ENCODE results near the gene SFN. TPM values are rescaled to one million over a fixed set of nuclear protein-coding genes. Genes with fewer than 3 reads are reported as not detected.

SFN gene
- total and polyA plus RNA-seq, 2 of the 13 experiments (the other 11 are each of a cell fraction or from before 2014, with no cell fraction given), result 4.3 to 5.6 TPM

DNA sequence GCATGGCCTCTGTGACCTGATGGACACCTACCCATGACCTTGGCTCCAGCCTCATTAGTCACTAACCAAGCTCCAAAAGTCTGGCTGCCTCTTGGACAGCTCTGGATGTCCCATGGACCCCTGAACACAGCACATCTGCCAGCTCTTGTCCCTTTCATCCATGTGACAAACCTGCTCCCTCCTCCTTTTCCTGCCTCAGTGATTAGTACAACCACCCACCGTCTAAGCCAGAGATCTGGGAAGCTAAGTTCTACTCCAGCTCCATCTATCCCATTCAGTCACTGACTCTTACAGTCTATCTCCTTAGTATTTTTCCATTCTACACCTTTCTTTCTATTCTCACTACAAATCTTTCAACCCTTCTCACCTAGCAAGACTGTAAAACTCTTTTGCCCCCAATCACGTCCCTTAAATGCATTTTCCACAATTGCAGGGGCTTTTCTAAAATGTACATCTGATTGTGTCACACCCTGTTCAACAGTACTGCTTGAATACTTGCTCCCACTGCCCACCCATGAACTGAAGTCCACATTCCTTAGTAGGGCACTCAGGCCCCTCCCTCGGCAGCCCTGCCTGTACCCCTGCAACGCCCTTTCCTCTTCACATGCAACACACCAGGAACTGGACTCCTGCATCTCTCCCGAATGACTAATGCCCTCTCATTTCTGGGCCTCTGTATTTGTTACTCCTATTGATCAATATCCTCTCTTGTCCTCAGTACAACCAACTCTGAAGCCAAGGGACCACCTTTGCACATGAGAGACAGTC, 19.9 kb downstream of the SFN start:
- in situ Hi-C loops (cut with HindIII; ENCODE audit: extremely low pct_ligation_motif_present, low pct_unique_long_range_greater_than_20kb), result no loop called here
- H3K27ac ChIP-seq (ENCODE audit: extremely low read length, insufficient read depth, low read length), result peak overlapping the region; percentile 14
- intact Hi-C loops (cut with micrococcal nuclease; ENCODE audit: unreplicated experiment), result no loop called here
- ChIA-PET CTCF (ENCODE audit: low intra/inter-chr PET ratio, low total read pairs) (no interaction called here), POLR2A (interaction anchor here (0.8 to 3.5 kb wide), 7 partner anchors 15 to 55 kb away, joined by 3 to 23 read pairs (median 9); partner anchors contain the start of genes GPATCH3 and NR0B2)
- H3K9ac ChIP-seq (ENCODE audit: insufficient read depth, low read depth, low read length), result no peak overlapping the region
- 67% methylated on average over 5 of the region's 5 CpGs for WGBS (ENCODE audit: low lambda C conversion rate)
- peaks cover 37% of the 10 kb centered on the region for H3K4me1 ChIP-seq (ENCODE audit: insufficient read depth, low read length)
- TF ChIP-seq ZBTB33 (CRISPR knock-in tag; IDR thresholded peaks at IDR 0.05) (peak; percentile 65), ATF3 (CRISPR knock-in tag; IDR thresholded peaks at IDR 0.05) (no peak), SALL1 (CRISPR knock-in tag; IDR thresholded peaks at IDR 0.05) (peak; percentile 34; the same call in 1 of the 2 replicates), SKI (IDR thresholded peaks at IDR 0.05; ENCODE audit: partially characterized antibody) (peak; percentile 27), NAIF1 (CRISPR knock-in tag; IDR thresholded peaks at IDR 0.05; ENCODE audit: borderline replicate concordance) (no peak), HIC2 (CRISPR knock-in tag; IDR thresholded peaks at IDR 0.05; ENCODE audit: low read depth) (no peak), KLF11 (CRISPR knock-in tag; IDR thresholded peaks at IDR 0.05) (no peak), ZSCAN25 (CRISPR knock-in tag; IDR thresholded peaks at IDR 0.05) (peak; percentile 55; the same call in 1 of the 2 replicates), TEAD3 (CRISPR knock-in tag; optimal IDR thresholded peaks at IDR 0.05; ENCODE audit: borderline replicate concordance) (peak; percentile 37)
- TF ChIP-seq, protein P1, sequence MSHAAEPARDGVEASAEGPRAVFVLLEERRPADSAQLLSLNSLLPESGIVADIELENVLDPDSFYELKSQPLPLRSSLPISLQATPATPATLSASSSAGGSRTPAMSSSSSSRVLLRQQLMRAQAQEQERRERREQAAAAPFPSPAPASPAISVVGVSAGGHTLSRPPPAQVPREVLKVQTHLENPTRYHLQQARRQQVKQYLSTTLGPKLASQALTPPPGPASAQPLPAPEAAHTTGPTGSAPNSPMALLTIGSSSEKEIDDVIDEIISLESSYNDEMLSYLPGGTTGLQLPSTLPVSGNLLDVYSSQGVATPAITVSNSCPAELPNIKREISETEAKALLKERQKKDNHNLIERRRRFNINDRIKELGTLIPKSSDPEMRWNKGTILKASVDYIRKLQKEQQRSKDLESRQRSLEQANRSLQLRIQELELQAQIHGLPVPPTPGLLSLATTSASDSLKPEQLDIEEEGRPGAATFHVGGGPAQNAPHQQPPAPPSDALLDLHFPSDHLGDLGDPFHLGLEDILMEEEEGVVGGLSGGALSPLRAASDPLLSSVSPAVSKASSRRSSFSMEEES (CRISPR knock-in tag; IDR thresholded peaks at IDR 0.05), result no peak
- TF ChIP-seq, protein P2, sequence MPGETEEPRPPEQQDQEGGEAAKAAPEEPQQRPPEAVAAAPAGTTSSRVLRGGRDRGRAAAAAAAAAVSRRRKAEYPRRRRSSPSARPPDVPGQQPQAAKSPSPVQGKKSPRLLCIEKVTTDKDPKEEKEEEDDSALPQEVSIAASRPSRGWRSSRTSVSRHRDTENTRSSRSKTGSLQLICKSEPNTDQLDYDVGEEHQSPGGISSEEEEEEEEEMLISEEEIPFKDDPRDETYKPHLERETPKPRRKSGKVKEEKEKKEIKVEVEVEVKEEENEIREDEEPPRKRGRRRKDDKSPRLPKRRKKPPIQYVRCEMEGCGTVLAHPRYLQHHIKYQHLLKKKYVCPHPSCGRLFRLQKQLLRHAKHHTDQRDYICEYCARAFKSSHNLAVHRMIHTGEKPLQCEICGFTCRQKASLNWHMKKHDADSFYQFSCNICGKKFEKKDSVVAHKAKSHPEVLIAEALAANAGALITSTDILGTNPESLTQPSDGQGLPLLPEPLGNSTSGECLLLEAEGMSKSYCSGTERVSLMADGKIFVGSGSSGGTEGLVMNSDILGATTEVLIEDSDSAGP (CRISPR knock-in tag; IDR thresholded peaks at IDR 0.05; ENCODE audit: borderline replicate concordance), result no peak
- H3K4me3 ChIP-seq (replicated peaks in 1 of 3; ENCODE audit: insufficient read depth in 1 of 3, low read depth in 2 of 3, low read length in 3 of 3), result no peak overlapping the region
- no peak for DNase-seq (ENCODE audit: low spot score)
- no peak overlapping the region for H2AFZ ChIP-seq (ENCODE audit: low read length)
- H4K20me1 ChIP-seq (ENCODE audit: insufficient read depth, low read length), result no peaks in the 10 kb centered on the region
- H3K27me3 ChIP-seq (ENCODE audit: control insufficient read depth in 1 of 2, insufficient read depth in 2 of 2, low read length in 2 of 2), result no peaks in the 10 kb centered on the region
- no peak for FAIRE-seq
- no peaks in the 10 kb centered on the region for H3K9me3 ChIP-seq (ENCODE audit: low read length)
- peaks cover 2% of the 10 kb centered on the region for H3K79me2 ChIP-seq (ENCODE audit: insufficient read depth, low read length)
- H3K36me3 ChIP-seq (replicated peaks in 1 of 2; ENCODE audit: control insufficient read depth in 1 of 2, insufficient read depth in 2 of 2, low read length in 2 of 2), result peaks cover 17 to 65% of the 10 kb centered on the region in 2 experiments; a peak in 4 of 5 replicates
- TSS peak; percentile 33 for BruUV-seq (replicated peaks)
- peak; percentile 48 for ATAC-seq
- H3K4me2 ChIP-seq (ENCODE audit: low read depth, low read length), result no peak overlapping the region

Data from HepG2 (cell line).